Mesendoderm (in vitro differentiated cells): ENCODE results near the gene TMEM239.

Experiments
- DNase-seq: peaks from one replicate; pipeline ENCODE4 v3.0.0; 2013
- H2AK5ac ChIP-seq: 2 replicates; pipeline ENCODE4 v1.6.1; 2013; ENCODE audit warnings: low read length, inconsistent platforms
- H2BK120ac ChIP-seq: 2 replicates; pipeline ENCODE4 v1.6.1; 2013; ENCODE audit warnings: low read depth, mild to moderate bottlenecking, low read length, moderate library complexity, mixed read lengths
- H2BK15ac ChIP-seq: replicated peaks from 2 replicates; pipeline ENCODE4 v1.6.1; 2013; ENCODE audit warnings: low read depth, mild to moderate bottlenecking, moderate library complexity
- H2BK5ac ChIP-seq: 2 replicates; pipeline ENCODE4 v1.6.1; 2013; ENCODE audit warnings: low read length, inconsistent platforms
- H3K18ac ChIP-seq: 2 replicates; pipeline ENCODE4 v1.6.1; 2013; ENCODE audit warnings: mild to moderate bottlenecking, low read length, mixed read lengths
- H3K23ac ChIP-seq: one replicate; pipeline ENCODE4 v1.6.1; 2013; ENCODE audit warnings: low read length
- H3K27ac ChIP-seq: 2 replicates; pipeline ENCODE4 v1.5.1; 2013; ENCODE audit warnings: low read depth, mild to moderate bottlenecking, inconsistent platforms, low read length, moderate library complexity
- H3K27me3 ChIP-seq: 2 replicates; pipeline ENCODE4 v1.6.1; 2013; ENCODE audit warnings: low read length, control low read depth, mild to moderate bottlenecking, inconsistent platforms; ENCODE audit not compliant: insufficient read depth, poor library complexity
- H3K36me3 ChIP-seq: 2 replicates; pipeline ENCODE4 v1.6.1; 2013; ENCODE audit warnings: low read length, inconsistent platforms; ENCODE audit not compliant: control insufficient read depth, insufficient read depth
- H3K4ac ChIP-seq: one replicate; pipeline ENCODE4 v1.6.1; 2013; ENCODE audit warnings: low read depth, mild to moderate bottlenecking, low read length, moderate library complexity
- H3K4me1 ChIP-seq: 2 replicates; pipeline ENCODE4 v1.6.1; 2013; ENCODE audit warnings: low read depth, low read length, inconsistent platforms; ENCODE audit not compliant: control insufficient read depth
- H3K4me2 ChIP-seq: 2 replicates; pipeline ENCODE4 v1.6.1; 2013; ENCODE audit warnings: low read length
- H3K4me3 ChIP-seq: 2 replicates; pipeline ENCODE4 v1.5.1; 2013; ENCODE audit warnings: mild to moderate bottlenecking, low read length
- H3K56ac ChIP-seq: one replicate; pipeline ENCODE4 v1.6.1; 2013; ENCODE audit warnings: low read length
- H3K79me1 ChIP-seq: 2 replicates; pipeline ENCODE4 v1.6.1; 2013; ENCODE audit warnings: low read length, inconsistent platforms
- H3K79me2 ChIP-seq: 2 replicates; pipeline ENCODE4 v1.6.1; 2013; ENCODE audit warnings: mild to moderate bottlenecking, low read length; ENCODE audit not compliant: control insufficient read depth, insufficient read depth
- H3K9ac ChIP-seq: 2 replicates; pipeline ENCODE4 v1.6.1; 2013; ENCODE audit warnings: low read length, inconsistent platforms
- H4K5ac ChIP-seq: one replicate; pipeline ENCODE4 v1.6.1; 2013; ENCODE audit warnings: low read length
- H4K8ac ChIP-seq: one replicate; pipeline ENCODE4 v1.6.1; 2013; ENCODE audit warnings: low read depth, mild to moderate bottlenecking, control low read depth, low read length, moderate library complexity
- WGBS: extraction: QIAGEN DNeasy Blood & Tissue Kit; methylation state at CpG from one replicate; pipeline ENCODE4 v1.1.7; 2013; ENCODE audit warnings: low lambda C conversion rate, missing lambda C conversion rate; ENCODE audit not compliant: insufficient coverage; ENCODE audit errors: extremely low coverage; 5-methylcytosine and 5-hydroxymethylcytosine counted together

The TMEM239 gene

DNA sequence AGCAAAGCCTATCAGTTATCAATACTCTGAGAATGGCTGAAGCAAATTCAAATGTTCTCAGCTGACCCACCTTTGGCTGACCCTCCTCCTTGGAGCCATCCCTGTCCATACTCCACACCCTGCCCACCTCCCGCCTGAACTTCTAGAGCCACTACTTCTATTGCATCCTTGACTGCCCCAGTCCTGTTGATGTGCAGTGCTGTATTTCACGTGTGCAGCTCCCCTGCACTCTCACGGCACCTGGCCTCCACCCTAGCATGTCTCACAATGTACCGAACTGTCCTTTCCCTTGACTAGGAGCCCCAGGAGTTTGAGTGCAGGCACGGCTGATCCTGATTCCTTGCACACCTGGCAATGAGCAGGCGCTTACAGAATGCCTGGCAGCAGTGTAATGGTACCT lies 22.7 kb upstream of the TMEM239 start:
- Histone ChIP-seq H3K18ac (no peak overlapping the region), H3K36me3 (peaks cover 13% of the 10 kb centered on the region), H4K8ac (no peak overlapping the region), H2AK5ac (no peak overlapping the region), H3K4me1 (no peaks in the 10 kb centered on the region), H2BK5ac (no peak overlapping the region), H3K4ac (no peak overlapping the region), H3K27me3 (no peaks in the 10 kb centered on the region), H3K4me3 (no peak overlapping the region), H3K27ac (no peak overlapping the region), H3K9ac (no peak overlapping the region), H3K56ac (no peak overlapping the region), H4K5ac (no peak overlapping the region), H2BK15ac (no peak overlapping the region), H2BK120ac (no peak overlapping the region), H3K79me1 (no peaks in the 10 kb centered on the region), H3K79me2 (no peaks in the 10 kb centered on the region), H3K4me2 (no peak overlapping the region), H3K23ac (no peak overlapping the region)
- no CpG with 5 or more reads among the region's 6 CpGs for WGBS
- no peak for DNase-seq

DNA sequence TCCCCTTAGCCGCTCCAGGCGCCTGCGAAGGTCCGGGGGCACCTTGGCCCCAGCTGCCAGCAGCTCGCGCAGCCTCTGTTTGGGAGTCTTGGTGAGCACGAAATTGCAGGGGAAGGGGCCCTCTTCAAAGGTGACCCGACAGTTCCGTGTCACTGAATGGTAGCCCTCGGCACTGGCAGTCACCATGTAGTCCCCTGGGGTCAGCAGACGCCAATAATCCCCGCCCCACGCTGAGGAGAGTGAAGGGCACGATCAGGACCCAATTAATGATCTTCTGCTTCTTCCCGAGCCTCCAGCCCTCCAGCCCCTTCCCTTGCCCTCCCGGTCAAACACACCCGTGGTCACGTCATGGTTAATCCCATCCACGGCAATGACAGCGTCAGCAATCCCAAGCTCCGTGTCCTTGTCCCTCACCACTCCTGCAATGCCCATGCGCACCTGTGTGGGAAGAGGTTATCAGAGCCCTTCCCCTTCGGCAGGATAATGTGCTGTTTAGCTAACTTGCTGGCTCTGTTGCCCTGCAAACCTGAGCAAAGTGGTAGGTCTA lies 21.9 kb upstream of the TMEM239 start:
- Histone ChIP-seq H3K4me1 (peaks cover under 1% of the 10 kb centered on the region), H3K9ac (no peak overlapping the region), H3K36me3 (peaks cover 13% of the 10 kb centered on the region), H3K23ac (no peak overlapping the region), H3K27ac (no peak overlapping the region), H3K27me3 (no peaks in the 10 kb centered on the region), H3K56ac (no peak overlapping the region), H2BK15ac (no peak overlapping the region), H3K18ac (no peak overlapping the region), H3K4me2 (no peak overlapping the region), H2BK120ac (no peak overlapping the region), H3K4ac (no peak overlapping the region), H3K79me2 (no peaks in the 10 kb centered on the region), H4K8ac (no peak overlapping the region), H3K4me3 (no peak overlapping the region), H2BK5ac (no peak overlapping the region), H2AK5ac (no peak overlapping the region), H4K5ac (no peak overlapping the region), H3K79me1 (no peaks in the 10 kb centered on the region)
- no peak for DNase-seq
- no CpG with 5 or more reads among the region's 23 CpGs for WGBS

DNA sequence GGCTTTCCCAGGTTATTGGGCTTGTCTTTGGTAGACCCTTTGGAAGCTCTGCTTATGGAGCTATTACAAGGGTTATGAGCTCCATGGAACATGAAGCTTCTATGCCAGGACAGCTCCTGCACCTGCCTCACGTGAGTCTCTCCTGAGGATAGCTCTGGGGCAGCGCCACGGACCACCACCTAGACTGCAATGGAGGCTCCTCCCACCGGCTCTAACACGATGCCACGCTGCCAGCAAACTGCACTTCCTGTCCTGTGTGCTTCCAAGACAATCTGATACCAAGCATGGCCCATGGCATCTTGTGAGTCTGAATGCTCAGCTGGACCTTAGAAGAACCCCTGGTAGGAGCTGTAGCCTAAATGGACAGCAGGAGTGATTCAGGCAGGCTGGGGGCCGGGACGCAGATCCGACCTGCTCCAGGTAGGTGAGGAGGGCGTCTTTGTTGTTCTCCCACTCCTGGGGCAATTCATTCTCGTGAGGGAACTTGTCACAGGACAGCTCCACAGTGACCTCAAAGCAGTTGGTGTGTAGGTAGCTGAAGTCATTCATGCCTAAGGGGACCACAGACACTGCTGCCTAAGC lies 21.2 kb upstream of the TMEM239 start:
- Histone ChIP-seq H3K27ac (no peak overlapping the region), H3K56ac (no peak overlapping the region), H2BK15ac (no peak overlapping the region), H3K9ac (no peak overlapping the region), H3K4ac (no peak overlapping the region), H4K8ac (no peak overlapping the region), H2BK120ac (no peak overlapping the region), H3K4me2 (no peak overlapping the region), H3K79me1 (no peaks in the 10 kb centered on the region), H3K27me3 (no peaks in the 10 kb centered on the region), H4K5ac (no peak overlapping the region), H3K4me1 (peaks cover 3% of the 10 kb centered on the region), H2AK5ac (no peak overlapping the region), H3K79me2 (no peaks in the 10 kb centered on the region), H3K18ac (no peak overlapping the region), H3K23ac (no peak overlapping the region), H3K4me3 (no peak overlapping the region), H3K36me3 (peaks cover 13% of the 10 kb centered on the region), H2BK5ac (no peak overlapping the region)
- WGBS = no CpG with 5 or more reads among the region's 11 CpGs
- DNase-seq = no peak

DNA sequence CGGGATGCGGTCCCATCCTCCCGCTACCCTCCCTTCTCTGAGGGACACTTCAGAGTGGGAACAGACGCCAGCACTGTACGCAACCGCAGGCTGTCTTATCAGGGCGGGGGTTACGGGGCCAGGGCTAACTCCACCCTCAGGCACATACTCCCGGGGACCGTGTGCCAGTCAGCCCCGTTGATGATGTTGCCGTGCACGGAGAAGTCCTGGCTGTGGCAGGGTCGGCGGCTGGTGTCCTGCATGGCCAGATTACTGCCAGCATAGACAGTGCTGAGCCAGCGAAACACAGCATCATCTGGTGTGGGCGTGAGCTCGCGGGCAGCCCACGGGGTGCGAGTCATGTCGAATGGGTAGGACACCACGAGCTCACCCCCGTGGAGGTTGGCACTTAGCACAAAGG lies 20.7 kb upstream of the TMEM239 start:
- Histone ChIP-seq H2BK120ac (no peak overlapping the region), H4K5ac (no peak overlapping the region), H3K18ac (no peak overlapping the region), H2BK5ac (no peak overlapping the region), H3K27ac (no peak overlapping the region), H2BK15ac (no peak overlapping the region), H3K4me3 (no peak overlapping the region), H3K36me3 (peaks cover 13% of the 10 kb centered on the region), H3K9ac (no peak overlapping the region), H3K23ac (no peak overlapping the region), H2AK5ac (no peak overlapping the region), H4K8ac (no peak overlapping the region), H3K56ac (no peak overlapping the region), H3K4me2 (no peak overlapping the region), H3K79me1 (no peaks in the 10 kb centered on the region), H3K4me1 (peaks cover 3% of the 10 kb centered on the region), H3K4ac (no peak overlapping the region), H3K27me3 (no peaks in the 10 kb centered on the region), H3K79me2 (no peaks in the 10 kb centered on the region)
- WGBS = no CpG with 5 or more reads among the region's 24 CpGs
- DNase-seq = no peak

DNA sequence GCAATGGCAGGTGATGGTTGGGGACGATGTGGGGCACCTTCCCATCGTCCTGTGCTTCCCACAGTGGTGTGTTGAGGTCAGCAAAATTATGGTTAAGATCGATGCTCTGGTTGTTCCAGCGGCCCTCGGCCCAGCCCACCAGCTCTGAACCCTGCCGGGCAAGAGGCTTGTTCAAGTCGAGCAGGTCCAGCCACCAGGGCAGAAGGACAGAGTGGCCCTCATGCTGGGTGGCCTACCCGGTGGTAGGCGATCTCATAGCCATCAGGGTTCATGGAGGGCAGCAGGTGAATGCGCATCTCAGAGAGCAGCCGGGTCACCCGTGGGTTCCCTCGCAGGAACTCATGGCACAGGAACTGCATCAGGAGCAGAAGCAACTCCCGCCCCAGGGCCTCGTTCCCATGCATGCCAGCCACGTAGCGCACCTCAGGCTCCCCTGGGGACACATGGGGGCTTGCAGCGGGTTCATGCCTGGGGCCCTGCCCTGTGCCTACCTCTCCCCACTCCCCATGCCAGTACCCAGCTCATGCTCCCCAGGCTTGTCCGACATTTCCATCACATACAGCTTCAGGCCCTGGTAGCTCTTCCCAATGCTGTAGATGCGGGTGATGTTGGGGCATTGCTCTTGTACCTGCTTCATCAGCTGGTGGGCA lies 20.0 kb upstream of the TMEM239 start:
- Histone ChIP-seq H3K9ac (no peak overlapping the region), H3K27ac (no peak overlapping the region), H3K18ac (no peak overlapping the region), H3K56ac (no peak overlapping the region), H2BK120ac (no peak overlapping the region), H2AK5ac (no peak overlapping the region), H4K5ac (no peak overlapping the region), H3K79me2 (no peaks in the 10 kb centered on the region), H2BK15ac (no peak overlapping the region), H3K79me1 (no peaks in the 10 kb centered on the region), H3K23ac (no peak overlapping the region), H3K4ac (no peak overlapping the region), H2BK5ac (no peak overlapping the region), H3K36me3 (peaks cover 13% of the 10 kb centered on the region), H3K4me2 (no peak overlapping the region), H4K8ac (no peak overlapping the region), H3K4me3 (no peak overlapping the region), H3K4me1 (peaks cover 4% of the 10 kb centered on the region), H3K27me3 (no peaks in the 10 kb centered on the region)
- no peak for DNase-seq
- WGBS = no CpG with 5 or more reads among the region's 20 CpGs
